Measurements from ENCODE around the gene FAM98A. TPM values are rescaled to one million over a fixed set of nuclear protein-coding genes. Genes with fewer than 3 reads are reported as not detected.

FAM98A gene
- total RNA-seq, 1 donor from 2014 or later, result 28.9 TPM

Small RNA genes lying within 50 kb of the gene (small RNA-seq; reads per million reads assigned to genes)
- not detected for gene ATP6V0E1P3 (ENCODE audit: low replicate concordance)

Other genes with a start within 250 kb of the FAM98A start
- 109 TPM for gene RASGRP3, start 122.7 kb downstream of the FAM98A start, total RNA-seq